ENCODE data around the gene ITGAE.
A peak's percentile ranks its signal among the peaks of the same experiment; 100 is the strongest.

Gene ITGAE

DNA sequence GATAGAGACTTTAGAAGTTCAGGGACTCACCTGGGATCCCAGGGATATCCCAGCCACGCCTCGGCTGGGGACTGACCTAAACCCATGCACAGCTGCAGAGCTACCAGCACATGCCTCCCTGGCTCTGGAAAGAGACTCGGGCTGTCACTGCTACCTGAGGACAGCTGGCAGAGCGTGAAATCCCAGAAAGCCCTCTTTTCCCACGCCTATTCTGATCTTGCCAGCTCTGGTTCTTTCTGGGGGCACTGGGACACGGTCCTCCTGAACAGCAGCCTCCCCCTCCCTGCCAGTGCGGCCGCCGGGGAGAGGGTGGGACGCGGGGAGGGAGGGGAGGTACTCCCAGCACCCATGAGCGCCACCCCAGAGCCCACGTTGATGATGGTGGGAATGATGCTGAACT, 115.8 kb downstream of the ITGAE start:
- H3K9me2 ChIP-seq (replicated peaks; ENCODE audit: low read depth, low read length) = no peaks in the 10 kb centered on the region
- H3K4me3 ChIP-seq (ENCODE audit: low read length, poor library complexity, severe bottlenecking) = no peak overlapping the region
- no peaks in the 10 kb centered on the region for H3K9me3 ChIP-seq (ENCODE audit: insufficient read depth, low read depth, low read length)
- H3K4me1 ChIP-seq (ENCODE audit: insufficient read depth, low read length, poor library complexity, severe bottlenecking) = no peaks in the 10 kb centered on the region
- H4K20me1 ChIP-seq (ENCODE audit: insufficient read depth, low read length, poor library complexity, severe bottlenecking) = peaks cover 8% of the 10 kb centered on the region
- H3F3A ChIP-seq (ENCODE audit: low read depth) = no peaks in the 10 kb centered on the region
- TF ChIP-seq CTCF (conservative IDR thresholded peaks at IDR 0.05; ENCODE audit: low read length) (no peak), EZH2phosphoT487 (IDR thresholded peaks at IDR 0.05; ENCODE audit: borderline replicate concordance) (no peak)
- no peak overlapping the region for H3K4me2 ChIP-seq (ENCODE audit: low read depth, low read length, poor library complexity, severe bottlenecking)
- peaks cover 9% of the 10 kb centered on the region; the same call in 1 of the 2 replicates for H3K36me3 ChIP-seq (ENCODE audit: insufficient read depth, low read length)
- no peak overlapping the region for H3K9ac ChIP-seq (ENCODE audit: low read depth, low read length, poor library complexity, severe bottlenecking)
- H3K79me2 ChIP-seq (ENCODE audit: insufficient read depth, low read length) = no peaks in the 10 kb centered on the region
- H2AFZ ChIP-seq (ENCODE audit: low read length) = no peak overlapping the region
- no peaks in the 10 kb centered on the region for H3K27me3 ChIP-seq (ENCODE audit: insufficient read depth, low read length, poor library complexity, severe bottlenecking)

- H3K79me2 ChIP-seq (ENCODE audit: insufficient read depth, low read length) = no peaks in the 10 kb centered on the region
- no peaks in the 10 kb centered on the region for H3K4me1 ChIP-seq (ENCODE audit: insufficient read depth, low read length, poor library complexity, severe bottlenecking)
- H4K20me1 ChIP-seq (ENCODE audit: insufficient read depth, low read length, poor library complexity, severe bottlenecking) = peaks cover under 1% of the 10 kb centered on the region
- no peak overlapping the region for H3K4me3 ChIP-seq (ENCODE audit: low read length, poor library complexity, severe bottlenecking)
- no peaks in the 10 kb centered on the region for H3K9me3 ChIP-seq (ENCODE audit: insufficient read depth, low read depth, low read length)
- no peak overlapping the region for H3K9ac ChIP-seq (ENCODE audit: low read depth, low read length, poor library complexity, severe bottlenecking)
- H3K36me3 ChIP-seq (ENCODE audit: insufficient read depth, low read length) = peaks cover 5% of the 10 kb centered on the region; the same call in 1 of the 2 replicates
- H3K4me2 ChIP-seq (ENCODE audit: low read depth, low read length, poor library complexity, severe bottlenecking) = no peak overlapping the region
- no peaks in the 10 kb centered on the region for H3K27me3 ChIP-seq (ENCODE audit: insufficient read depth, low read length, poor library complexity, severe bottlenecking)
- no peak overlapping the region for H2AFZ ChIP-seq (ENCODE audit: low read length)
- H3K9me2 ChIP-seq (replicated peaks; ENCODE audit: low read depth, low read length) = no peaks in the 10 kb centered on the region
- no peaks in the 10 kb centered on the region for H3F3A ChIP-seq (ENCODE audit: low read depth)
- TF ChIP-seq CTCF (conservative IDR thresholded peaks at IDR 0.05; ENCODE audit: low read length) (peak; percentile 98), EZH2phosphoT487 (IDR thresholded peaks at IDR 0.05; ENCODE audit: borderline replicate concordance) (no peak)
These were observed 117.9 kb downstream of the ITGAE start for GRCh38 chr17:3683054-3683511.

DNA sequence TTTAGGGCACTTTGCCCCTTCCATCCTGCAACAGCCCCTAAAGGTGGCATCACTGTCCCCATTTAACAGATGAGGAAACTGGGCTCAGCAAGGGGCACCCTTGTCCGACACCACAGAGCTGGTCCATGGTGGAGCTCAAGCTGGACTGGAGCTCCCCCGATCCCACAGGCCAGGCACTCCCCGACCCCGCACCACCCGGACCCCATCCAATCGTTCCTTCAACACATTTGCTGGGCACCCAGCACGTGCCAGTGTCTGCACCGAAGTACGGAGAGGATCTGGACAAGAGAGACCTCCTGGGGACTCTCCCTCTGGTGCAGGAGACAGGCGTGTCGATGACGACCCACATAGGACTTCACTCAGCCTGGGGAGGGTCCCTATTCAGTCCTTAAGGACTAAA, 119.0 kb downstream of the ITGAE start:
- Histone ChIP-seq H4K20me1 (ENCODE audit: insufficient read depth, low read length, poor library complexity, severe bottlenecking) (no peaks in the 10 kb centered on the region), H3K27me3 (ENCODE audit: insufficient read depth, low read length, poor library complexity, severe bottlenecking) (no peaks in the 10 kb centered on the region), H3K9me2 (replicated peaks; ENCODE audit: low read depth, low read length) (no peaks in the 10 kb centered on the region), H3K9ac (ENCODE audit: low read depth, low read length, poor library complexity, severe bottlenecking) (no peak overlapping the region), H3K36me3 (ENCODE audit: insufficient read depth, low read length) (peaks cover 5% of the 10 kb centered on the region; the same call in 1 of the 2 replicates), H3K4me1 (ENCODE audit: insufficient read depth, low read length, poor library complexity, severe bottlenecking) (no peaks in the 10 kb centered on the region), H3K79me2 (ENCODE audit: insufficient read depth, low read length) (no peaks in the 10 kb centered on the region), H3K4me2 (ENCODE audit: low read depth, low read length, poor library complexity, severe bottlenecking) (no peak overlapping the region), H3K9me3 (ENCODE audit: insufficient read depth, low read depth, low read length) (no peaks in the 10 kb centered on the region), H3F3A (ENCODE audit: low read depth) (no peaks in the 10 kb centered on the region), H2AFZ (ENCODE audit: low read length) (no peak overlapping the region), H3K4me3 (ENCODE audit: low read length, poor library complexity, severe bottlenecking) (no peak overlapping the region)
- TF ChIP-seq CTCF (conservative IDR thresholded peaks at IDR 0.05; ENCODE audit: low read length) (no peak), EZH2phosphoT487 (IDR thresholded peaks at IDR 0.05; ENCODE audit: borderline replicate concordance) (no peak)

Data from Loucy (cell line).